GM19238 (cell line): ENCODE measurements around the gene TBL2.
"Not testable (repeated sequence)": the region's sequence is repeated elsewhere in the genome, so short reads cannot be mapped to it uniquely, and the experiment has no call there.

Source experiments
- DNase-seq: peaks from one replicate; pipeline ENCODE4 v3.0.0; 2011; ENCODE audit warnings: low spot score; ENCODE audit not compliant: insufficient read length

TBL2 gene, protein sequence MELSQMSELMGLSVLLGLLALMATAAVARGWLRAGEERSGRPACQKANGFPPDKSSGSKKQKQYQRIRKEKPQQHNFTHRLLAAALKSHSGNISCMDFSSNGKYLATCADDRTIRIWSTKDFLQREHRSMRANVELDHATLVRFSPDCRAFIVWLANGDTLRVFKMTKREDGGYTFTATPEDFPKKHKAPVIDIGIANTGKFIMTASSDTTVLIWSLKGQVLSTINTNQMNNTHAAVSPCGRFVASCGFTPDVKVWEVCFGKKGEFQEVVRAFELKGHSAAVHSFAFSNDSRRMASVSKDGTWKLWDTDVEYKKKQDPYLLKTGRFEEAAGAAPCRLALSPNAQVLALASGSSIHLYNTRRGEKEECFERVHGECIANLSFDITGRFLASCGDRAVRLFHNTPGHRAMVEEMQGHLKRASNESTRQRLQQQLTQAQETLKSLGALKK

GRCh38 chr7:73578342-73579128, at the start of gene TBL2:
TBL2 (minus strand) TSS chr7:73578579; CDS start chr7:73578549, 30 bp downstream.
- peak; percentile 95 for DNase-seq

- no peak for DNase-seq
These were observed 48.4 kb upstream of the TBL2 start for GRCh38 chr7:73626814-73627213.

- no peak for DNase-seq
These were observed 46.9 kb upstream of the TBL2 start for GRCh38 chr7:73625276-73625675.

GRCh38 chr7:73624669-73625001, 46.3 kb upstream of the TBL2 start:
- no peak for DNase-seq

GRCh38 chr7:73623798-73624668, 45.7 kb upstream of the TBL2 start, which contains the start of gene MLXIPL:
MLXIPL (minus strand) TSS chr7:73624522; CDS start chr7:73624492, 30 bp downstream.
- peak; percentile 60 for DNase-seq

DNA sequence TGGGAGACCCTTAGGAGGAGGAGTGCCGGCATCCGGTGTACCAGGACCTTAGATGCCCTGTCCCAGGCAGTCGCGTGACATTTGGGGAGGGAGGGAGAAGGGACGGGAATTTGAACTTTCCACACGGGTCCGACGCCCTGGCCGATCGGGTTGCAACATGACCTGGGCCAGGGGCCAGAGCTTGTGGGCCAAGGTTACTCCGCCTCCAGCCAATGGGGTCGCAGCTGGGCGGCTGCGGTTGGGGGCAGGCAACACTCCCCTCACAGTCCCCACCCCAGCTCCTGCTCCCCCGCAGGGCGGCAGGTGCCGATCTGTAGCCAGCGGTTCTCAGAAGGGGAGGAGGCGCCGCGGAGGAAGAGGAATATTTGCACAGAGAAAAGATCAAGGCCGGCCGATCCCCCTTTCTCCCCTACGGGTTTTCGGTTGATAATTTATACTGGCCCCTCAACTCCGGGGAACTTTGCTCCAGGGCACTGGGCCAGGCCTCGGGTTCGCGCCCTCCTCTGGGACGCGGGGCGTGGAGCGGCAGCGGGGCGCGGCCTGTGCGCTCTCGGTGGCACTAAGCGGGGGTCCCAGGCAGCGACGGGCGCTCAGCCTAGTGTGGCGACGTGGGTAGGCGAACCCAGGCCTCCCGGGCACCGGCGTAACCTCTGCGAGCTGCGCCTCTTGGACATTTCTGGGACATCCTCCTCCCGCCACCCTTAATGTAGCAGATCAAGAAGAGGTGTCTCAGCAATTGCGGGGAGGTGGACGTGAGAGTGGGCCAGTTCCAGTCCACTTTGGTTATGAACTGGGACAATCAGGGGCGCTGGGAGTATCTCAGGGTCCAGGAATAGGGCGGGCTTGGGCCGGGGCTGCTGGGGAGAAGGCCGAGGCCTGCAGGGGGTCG, 44.8 kb upstream of the TBL2 start:
- DNase-seq, result no peak

GRCh38 chr7:73622527-73622908, 44.1 kb upstream of the TBL2 start:
- DNase-seq, result no peak

DNA sequence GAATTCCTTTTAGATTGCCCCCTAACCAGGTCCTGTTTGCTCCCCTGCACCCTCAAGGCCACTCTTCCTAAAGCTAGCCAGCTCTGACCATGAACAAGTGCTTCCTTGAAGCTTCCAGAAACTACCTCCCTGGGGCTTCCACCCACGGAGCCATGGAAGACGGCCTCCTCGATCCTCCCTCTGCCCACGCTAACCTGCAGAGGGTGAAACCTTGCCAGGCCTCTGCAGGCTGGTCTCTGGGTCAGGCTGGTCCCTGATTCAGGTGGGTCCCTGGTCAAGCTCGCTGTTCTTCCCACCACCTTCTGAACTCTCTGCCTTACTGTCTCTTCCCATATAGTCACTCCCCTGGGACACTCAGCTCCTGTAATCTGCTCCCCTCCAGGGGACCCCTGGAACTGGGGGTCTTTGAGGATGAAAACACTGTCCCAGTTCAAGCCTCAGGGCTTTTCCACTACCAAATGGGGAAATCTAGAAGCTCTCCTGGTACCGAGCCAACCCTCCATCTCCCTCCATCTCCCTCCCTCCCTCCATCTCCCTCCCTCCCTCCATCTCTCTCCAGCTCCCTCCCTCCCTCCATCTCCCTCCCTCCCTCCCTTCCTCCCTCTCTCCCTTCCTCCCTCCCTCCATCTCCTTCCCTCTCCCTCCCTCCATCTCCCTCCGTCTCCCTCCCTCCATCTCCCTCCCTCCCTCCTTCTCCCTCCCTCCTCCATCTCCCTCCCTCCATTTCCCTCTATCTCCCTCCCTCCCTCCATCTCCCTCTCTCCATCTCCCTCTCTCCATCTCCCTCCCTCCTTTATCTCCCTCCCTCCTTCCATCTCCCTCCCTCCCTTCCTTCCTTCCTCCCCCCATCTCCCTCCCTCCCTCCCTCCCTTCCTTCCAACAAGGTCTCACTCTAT, 43.0 kb upstream of the TBL2 start:
- DNase-seq, result no peak

DNA sequence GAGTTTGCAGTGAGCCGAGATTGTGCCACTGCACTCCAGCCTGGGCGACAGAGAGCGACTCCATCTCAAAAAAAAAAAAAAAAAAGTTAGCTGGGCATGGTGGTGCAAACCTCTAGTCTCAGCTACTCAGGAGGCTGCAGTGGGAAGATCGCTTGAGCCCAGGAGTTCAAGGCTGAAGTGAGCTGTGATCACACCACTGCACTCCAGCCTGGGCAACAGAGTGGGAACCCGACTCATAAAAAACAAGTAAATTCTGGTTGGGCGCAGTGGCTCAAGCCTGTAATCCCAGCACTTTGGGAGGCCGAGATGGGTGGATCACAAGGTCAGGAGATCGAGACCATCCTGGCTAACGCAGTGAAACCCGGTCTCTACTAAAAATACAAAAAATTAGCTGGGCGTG, 41.0 kb upstream of the TBL2 start:
- not testable (repeated sequence) for DNase-seq

DNA sequence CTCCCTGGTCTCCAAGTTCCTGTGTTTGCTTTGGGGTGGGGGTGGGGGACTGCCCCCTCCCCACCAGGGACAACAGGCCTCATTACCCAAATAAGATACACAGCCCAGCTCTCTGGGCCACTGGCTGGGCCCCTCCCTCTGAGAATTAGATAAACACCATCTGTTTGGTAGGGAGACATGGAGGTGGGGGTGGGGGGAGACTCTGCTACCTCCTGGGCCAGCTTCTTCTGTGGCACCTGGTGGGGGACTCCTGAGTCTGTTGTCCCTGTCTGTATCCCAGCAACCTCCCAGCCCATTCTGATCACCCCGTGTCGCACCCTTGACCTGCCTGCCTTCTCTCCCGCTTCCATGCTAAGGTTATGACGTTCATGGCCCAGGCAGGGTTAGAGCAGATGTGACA, 40.2 kb upstream of the TBL2 start:
- no peak for DNase-seq

GRCh38 chr7:73617520-73617919, 39.1 kb upstream of the TBL2 start:
- DNase-seq, result not testable (repeated sequence)

DNA sequence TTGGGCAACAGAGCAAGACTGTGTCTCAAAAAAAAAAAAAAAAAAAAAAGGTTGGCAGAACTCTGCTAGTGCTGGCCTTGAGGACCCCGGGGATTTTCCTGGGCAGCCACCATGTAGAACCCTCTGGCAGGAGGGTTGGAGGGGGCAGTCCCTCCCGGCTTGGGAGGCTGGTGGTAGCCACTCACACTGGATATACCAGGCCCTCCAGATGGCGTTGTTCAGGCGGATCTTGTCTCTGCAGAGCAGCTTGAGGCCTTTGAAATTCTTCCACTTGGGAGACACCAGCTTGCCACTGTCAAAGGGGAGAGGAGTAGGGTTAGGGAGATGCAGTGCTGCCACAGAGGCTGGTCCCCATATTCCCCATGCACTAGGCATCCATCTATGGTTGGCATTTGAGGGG, 37.5 kb upstream of the TBL2 start:
- no peak for DNase-seq

GRCh38 chr7:73614937-73615336, 36.6 kb upstream of the TBL2 start:
- not testable (repeated sequence) for DNase-seq

DNA sequence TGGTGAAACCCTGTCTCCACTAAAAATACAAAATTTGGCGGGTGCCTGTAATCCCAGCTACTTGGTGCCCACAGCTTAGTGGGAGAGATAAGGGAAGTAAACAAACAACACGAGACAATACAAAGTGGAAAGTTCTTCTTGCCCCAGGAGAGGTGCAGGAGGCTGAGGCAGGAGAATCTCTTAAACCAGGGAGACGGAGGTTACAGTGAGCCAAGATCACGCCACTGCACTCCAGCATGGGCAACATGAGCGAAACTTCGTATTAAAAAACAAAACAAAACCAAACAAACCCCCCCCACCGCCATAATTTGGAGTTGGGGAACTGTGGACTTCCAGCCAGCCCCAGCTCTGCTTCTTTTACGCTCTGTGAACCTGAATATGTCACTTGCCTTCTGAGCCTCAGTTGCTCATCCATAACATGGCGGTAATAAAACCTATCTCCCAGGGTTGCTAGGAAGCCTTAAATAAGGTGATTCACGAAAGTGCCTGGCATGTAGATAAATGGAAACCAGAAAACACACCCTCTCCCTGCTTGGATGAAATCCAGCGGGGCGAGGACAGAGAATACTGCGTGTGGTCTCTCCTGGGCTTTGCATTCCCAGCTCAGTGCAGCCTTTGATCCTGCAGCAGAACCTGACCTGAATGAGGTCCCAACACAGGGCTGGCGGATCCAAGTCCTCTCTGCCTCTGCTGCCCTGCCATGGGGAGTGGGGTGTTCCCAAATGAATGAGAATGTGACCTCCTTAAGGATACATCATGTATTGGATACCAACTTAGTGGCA, 35.8 kb upstream of the TBL2 start:
- DNase-seq, result no peak

GRCh38 chr7:73612598-73613269, 34.4 kb upstream of the TBL2 start:
- DNase-seq, result no peak

DNA sequence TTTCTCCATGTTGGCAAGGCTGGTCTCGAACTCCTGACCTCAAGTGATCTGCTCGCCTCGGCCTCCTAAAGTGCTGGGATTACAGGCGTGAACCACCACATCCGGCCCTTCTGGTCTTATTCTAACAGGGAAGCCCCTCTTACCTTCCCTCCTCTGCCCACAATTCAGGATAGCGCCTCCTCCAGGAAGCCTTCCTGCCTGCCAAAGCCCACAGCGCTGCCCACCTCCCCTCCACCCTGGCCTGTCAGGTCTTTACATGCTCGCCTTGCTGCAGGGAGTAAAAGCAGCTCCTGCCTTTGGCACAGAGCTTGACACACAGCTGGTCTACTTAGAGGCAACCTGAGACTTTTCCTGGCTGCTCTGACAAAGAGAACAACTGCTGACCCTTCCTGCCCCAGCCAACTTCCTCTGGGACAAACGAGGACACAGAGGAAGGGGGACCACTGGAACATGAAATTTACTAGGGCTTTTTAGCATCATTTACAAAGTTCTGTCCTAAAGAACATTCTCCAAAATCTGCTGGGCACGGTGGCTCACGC, 32.7 kb upstream of the TBL2 start:
- no peak for DNase-seq

DNA sequence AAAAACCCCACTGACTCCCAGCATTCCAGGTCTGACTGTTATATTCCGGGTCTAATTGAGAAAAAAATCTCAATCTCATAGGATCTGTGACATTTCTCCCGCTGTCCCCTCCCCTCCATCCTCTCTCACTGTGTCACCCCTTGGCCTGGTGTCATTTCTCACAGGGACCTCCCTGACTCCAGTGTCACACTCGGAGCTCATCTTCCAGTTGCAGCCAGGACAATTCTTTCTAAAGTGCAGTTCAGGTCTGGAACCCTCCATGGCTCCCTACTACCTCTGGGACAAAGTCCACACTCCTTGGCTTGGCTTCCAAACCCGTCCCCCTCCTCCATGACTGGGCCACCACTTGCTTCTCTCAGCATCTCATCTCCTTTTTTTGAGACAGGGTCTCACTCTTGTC, 31.7 kb upstream of the TBL2 start:
- no peak for DNase-seq

GRCh38 chr7:73607692-73607983, 29.3 kb upstream of the TBL2 start:
- not testable (repeated sequence) for DNase-seq
